ENCODE data around the gene LYZL1. TPM values are rescaled to one million over a fixed set of nuclear protein-coding genes. Genes with fewer than 3 reads are reported as not detected.

Gene LYZL1
- total and polyA plus RNA-seq, 2 donors (not counting 1 experiment from before 2014, with no cell fraction given), result not detected

DNA sequence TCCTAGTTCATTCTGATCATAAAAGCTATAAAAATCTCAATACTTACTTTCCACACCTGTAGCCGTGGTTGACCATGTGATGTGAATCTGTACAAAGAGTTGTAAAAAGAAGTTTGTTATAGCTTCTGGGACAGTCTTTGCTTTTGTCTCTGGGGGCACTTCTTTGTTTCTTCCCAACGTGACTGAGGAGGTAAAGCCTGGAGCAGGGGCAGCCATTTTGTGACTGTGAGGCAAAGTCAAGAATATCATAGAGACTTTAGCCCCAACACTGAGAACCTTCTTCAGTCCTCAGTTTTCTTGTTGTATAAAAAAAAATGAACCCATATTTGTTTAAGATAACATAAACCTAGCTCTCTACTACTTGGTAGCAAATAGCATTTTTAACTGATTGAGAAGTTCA lies 29.4 kb upstream of the LYZL1 start:
- DNase-seq (ENCODE audit: low read depth in 2 of 2), result no peak
- H3K4me3 ChIP-seq (replicated peaks in 1 of 4; ENCODE audit: control extremely low read depth in 1 of 4, insufficient read depth in 1 of 4, low read depth in 3 of 4, low read length in 4 of 4), result no peak overlapping the region
- no peaks in the 10 kb centered on the region for H4K20me1 ChIP-seq (ENCODE audit: control insufficient read depth, extremely low read depth, insufficient read depth, low read length)
- H3K9ac ChIP-seq (ENCODE audit: insufficient read depth, low read length), result no peak overlapping the region
- H3K27me3 ChIP-seq (ENCODE audit: control insufficient read depth, insufficient read depth, low read length), result no peaks in the 10 kb centered on the region
- no peak overlapping the region for H3K27ac ChIP-seq (ENCODE audit: insufficient read depth, low read length)
- H2AFZ ChIP-seq (ENCODE audit: low read length), result no peak overlapping the region
- no peaks in the 10 kb centered on the region for H3K9me3 ChIP-seq (ENCODE audit: control insufficient read depth, insufficient read depth, low read depth, low read length)
- H3K4me2 ChIP-seq (ENCODE audit: extremely low read depth, insufficient read depth, low read length), result no peak overlapping the region
- no peaks in the 10 kb centered on the region for H3K79me2 ChIP-seq (ENCODE audit: control insufficient read depth, insufficient read depth, low read length)
- no peak for TF ChIP-seq EZH2 (IDR thresholded peaks at IDR 0.05; ENCODE audit: low read length, missing control alignments)
- TF ChIP-seq, protein P1, sequence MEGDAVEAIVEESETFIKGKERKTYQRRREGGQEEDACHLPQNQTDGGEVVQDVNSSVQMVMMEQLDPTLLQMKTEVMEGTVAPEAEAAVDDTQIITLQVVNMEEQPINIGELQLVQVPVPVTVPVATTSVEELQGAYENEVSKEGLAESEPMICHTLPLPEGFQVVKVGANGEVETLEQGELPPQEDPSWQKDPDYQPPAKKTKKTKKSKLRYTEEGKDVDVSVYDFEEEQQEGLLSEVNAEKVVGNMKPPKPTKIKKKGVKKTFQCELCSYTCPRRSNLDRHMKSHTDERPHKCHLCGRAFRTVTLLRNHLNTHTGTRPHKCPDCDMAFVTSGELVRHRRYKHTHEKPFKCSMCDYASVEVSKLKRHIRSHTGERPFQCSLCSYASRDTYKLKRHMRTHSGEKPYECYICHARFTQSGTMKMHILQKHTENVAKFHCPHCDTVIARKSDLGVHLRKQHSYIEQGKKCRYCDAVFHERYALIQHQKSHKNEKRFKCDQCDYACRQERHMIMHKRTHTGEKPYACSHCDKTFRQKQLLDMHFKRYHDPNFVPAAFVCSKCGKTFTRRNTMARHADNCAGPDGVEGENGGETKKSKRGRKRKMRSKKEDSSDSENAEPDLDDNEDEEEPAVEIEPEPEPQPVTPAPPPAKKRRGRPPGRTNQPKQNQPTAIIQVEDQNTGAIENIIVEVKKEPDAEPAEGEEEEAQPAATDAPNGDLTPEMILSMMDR (conservative IDR thresholded peaks at IDR 0.05 in 1 of 2, IDR thresholded peaks at IDR 0.05 in 1 of 2; ENCODE audit: low read depth in 1 of 2, low read length in 2 of 2), result no peak
- H3K36me3 ChIP-seq (ENCODE audit: control insufficient read depth, insufficient read depth, low read length), result no peaks in the 10 kb centered on the region
- peaks cover 2% of the 10 kb centered on the region for H3K4me1 ChIP-seq (ENCODE audit: control insufficient read depth, extremely low read depth, insufficient read depth, low read length)

DNA sequence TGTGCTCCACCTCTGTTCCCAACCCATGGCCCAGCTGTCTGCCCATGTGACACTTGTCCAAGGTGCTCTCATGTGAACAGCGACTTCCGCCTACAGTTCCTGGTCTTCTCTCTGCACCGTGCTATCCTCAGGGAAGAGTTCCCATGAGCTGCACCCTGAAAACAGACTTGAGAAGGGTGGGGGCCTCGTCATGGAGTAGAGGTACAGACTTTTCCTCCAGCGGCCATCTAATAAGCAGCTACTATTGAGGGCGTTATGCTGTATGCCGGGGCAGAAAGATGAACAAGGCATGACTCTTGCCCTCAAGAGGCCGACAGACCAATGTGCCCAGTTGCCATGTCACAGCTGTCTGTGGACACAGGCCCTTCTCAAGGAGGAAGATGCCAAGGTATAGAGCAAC lies 25.4 kb upstream of the LYZL1 start:
- Histone ChIP-seq H3K79me2 (ENCODE audit: control insufficient read depth, insufficient read depth, low read length) (no peaks in the 10 kb centered on the region), H3K27ac (ENCODE audit: insufficient read depth, low read length) (no peak overlapping the region), H3K4me1 (ENCODE audit: control insufficient read depth, extremely low read depth, insufficient read depth, low read length) (no peaks in the 10 kb centered on the region), H4K20me1 (ENCODE audit: control insufficient read depth, extremely low read depth, insufficient read depth, low read length) (no peaks in the 10 kb centered on the region), H3K27me3 (ENCODE audit: control insufficient read depth, insufficient read depth, low read length) (no peaks in the 10 kb centered on the region), H3K9ac (ENCODE audit: insufficient read depth, low read length) (no peak overlapping the region), H3K9me3 (ENCODE audit: control insufficient read depth, insufficient read depth, low read depth, low read length) (no peaks in the 10 kb centered on the region), H2AFZ (ENCODE audit: low read length) (no peak overlapping the region), H3K4me3 (replicated peaks in 1 of 4; ENCODE audit: control extremely low read depth in 1 of 4, insufficient read depth in 1 of 4, low read depth in 3 of 4, low read length in 4 of 4) (no peak overlapping the region), H3K4me2 (ENCODE audit: extremely low read depth, insufficient read depth, low read length) (no peak overlapping the region), H3K36me3 (ENCODE audit: control insufficient read depth, insufficient read depth, low read length) (no peaks in the 10 kb centered on the region)
- no peak for TF ChIP-seq EZH2 (IDR thresholded peaks at IDR 0.05; ENCODE audit: low read length, missing control alignments)
- TF ChIP-seq, protein P1 (conservative IDR thresholded peaks at IDR 0.05 in 1 of 2, IDR thresholded peaks at IDR 0.05 in 1 of 2; ENCODE audit: low read depth in 1 of 2, low read length in 2 of 2), result no peak
- DNase-seq (ENCODE audit: low read depth in 2 of 2), result no peak

GRCh38 chr10:29265210-29265768 lies 23.6 kb upstream of the LYZL1 start:
- Histone ChIP-seq H3K27ac (ENCODE audit: insufficient read depth, low read length) (no peak overlapping the region), H3K4me1 (ENCODE audit: control insufficient read depth, extremely low read depth, insufficient read depth, low read length) (no peaks in the 10 kb centered on the region), H3K27me3 (ENCODE audit: control insufficient read depth, insufficient read depth, low read length) (no peaks in the 10 kb centered on the region), H2AFZ (ENCODE audit: low read length) (no peak overlapping the region), H3K4me3 (replicated peaks in 1 of 4; ENCODE audit: control extremely low read depth in 1 of 4, insufficient read depth in 1 of 4, low read depth in 3 of 4, low read length in 4 of 4) (no peak overlapping the region), H3K9me3 (ENCODE audit: control insufficient read depth, insufficient read depth, low read depth, low read length) (no peaks in the 10 kb centered on the region), H3K9ac (ENCODE audit: insufficient read depth, low read length) (no peak overlapping the region), H3K79me2 (ENCODE audit: control insufficient read depth, insufficient read depth, low read length) (no peaks in the 10 kb centered on the region), H4K20me1 (ENCODE audit: control insufficient read depth, extremely low read depth, insufficient read depth, low read length) (no peaks in the 10 kb centered on the region), H3K4me2 (ENCODE audit: extremely low read depth, insufficient read depth, low read length) (no peak overlapping the region), H3K36me3 (ENCODE audit: control insufficient read depth, insufficient read depth, low read length) (no peaks in the 10 kb centered on the region)
- TF ChIP-seq EZH2 (IDR thresholded peaks at IDR 0.05; ENCODE audit: low read length, missing control alignments), result no peak
- TF ChIP-seq, protein P1 (conservative IDR thresholded peaks at IDR 0.05 in 1 of 2, IDR thresholded peaks at IDR 0.05 in 1 of 2; ENCODE audit: low read depth in 1 of 2, low read length in 2 of 2), result no peak
- no peak for DNase-seq (ENCODE audit: low read depth in 2 of 2)
